Measurements from ENCODE around the gene IFRD1. TPM values are rescaled to one million over a fixed set of nuclear protein-coding genes. Genes with fewer than 3 reads are reported as not detected.

Gene IFRD1
- total RNA-seq, 2 experiments from 2014 or later = 198 to 205 TPM

DNA sequence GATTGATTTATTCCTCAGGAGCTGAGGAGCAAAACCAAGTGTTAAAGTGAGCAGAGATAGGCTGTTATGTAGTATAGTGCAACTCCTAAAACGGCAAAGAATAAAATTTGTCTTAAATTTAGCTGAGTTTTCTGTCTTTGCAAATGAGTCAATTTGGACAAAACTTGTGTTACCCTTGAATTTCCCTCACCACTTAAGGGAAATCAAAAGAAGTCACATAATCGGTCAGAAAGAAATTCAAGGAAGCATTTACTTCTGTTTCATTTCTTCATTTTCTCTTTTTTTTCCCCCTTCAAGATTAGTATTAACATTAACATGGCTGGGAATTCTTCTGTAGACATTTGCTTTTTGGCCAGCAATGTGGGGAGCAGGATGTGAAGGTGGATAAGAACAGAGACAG, 44.4 kb downstream of the IFRD1 start:
- no peaks in the 10 kb centered on the region for H3K27me3 ChIP-seq (ENCODE audit: control insufficient read depth in 1 of 2, insufficient read depth in 2 of 2, low read length in 2 of 2)
- no peaks in the 10 kb centered on the region for H3K4me1 ChIP-seq (ENCODE audit: insufficient read depth, low read length)
- intact Hi-C loops (cut with DNase I, micrococcal nuclease) = no loop called here

DNA sequence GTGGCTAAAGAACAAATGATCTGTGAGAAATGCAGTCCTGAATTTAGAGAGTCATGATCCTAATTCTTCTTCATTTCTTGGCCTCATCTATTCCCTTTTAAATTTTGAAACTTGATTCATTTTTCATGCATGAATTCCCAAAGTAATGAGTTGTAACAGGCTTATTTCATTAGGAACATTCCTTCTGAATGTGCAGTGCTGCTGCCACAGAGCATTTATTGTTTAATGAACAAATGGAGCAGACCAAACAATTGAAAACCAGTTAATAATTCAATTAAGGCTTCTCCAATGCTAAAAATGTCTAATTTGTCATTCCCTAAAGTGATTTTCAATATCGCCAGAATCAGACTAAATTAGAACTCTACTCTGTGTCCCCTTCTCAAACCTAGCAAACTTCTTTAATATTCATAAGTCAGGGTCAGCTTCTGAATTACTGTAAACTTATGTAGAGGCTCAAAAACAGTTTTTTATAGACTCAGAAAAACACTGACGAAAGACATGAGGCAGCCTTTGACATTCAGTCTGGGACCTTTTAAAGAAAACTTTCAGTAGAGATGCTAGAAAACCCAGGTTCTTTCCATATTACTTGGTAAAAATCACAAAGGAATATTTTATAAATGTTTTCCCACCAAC, 45.0 kb downstream of the IFRD1 start:
- Mint-ChIP-seq H3K4me1 (ENCODE audit: low read depth) (no peaks in the 10 kb centered on the region), H3K36me3 (ENCODE audit: low read depth) (no peaks in the 10 kb centered on the region), H3K27me3 (peaks cover 5% of the 10 kb centered on the region), H3K27ac (no peak overlapping the region), H3K4me3 (no peak overlapping the region), H3K9me3 (no peaks in the 10 kb centered on the region)
- no peaks in the 10 kb centered on the region for H3K4me1 ChIP-seq (ENCODE audit: insufficient read depth, low read length)
- H3K27ac ChIP-seq (ENCODE audit: low read depth in 1 of 2, low read length in 2 of 2) = no peak overlapping the region
- TF ChIP-seq, protein P1, sequence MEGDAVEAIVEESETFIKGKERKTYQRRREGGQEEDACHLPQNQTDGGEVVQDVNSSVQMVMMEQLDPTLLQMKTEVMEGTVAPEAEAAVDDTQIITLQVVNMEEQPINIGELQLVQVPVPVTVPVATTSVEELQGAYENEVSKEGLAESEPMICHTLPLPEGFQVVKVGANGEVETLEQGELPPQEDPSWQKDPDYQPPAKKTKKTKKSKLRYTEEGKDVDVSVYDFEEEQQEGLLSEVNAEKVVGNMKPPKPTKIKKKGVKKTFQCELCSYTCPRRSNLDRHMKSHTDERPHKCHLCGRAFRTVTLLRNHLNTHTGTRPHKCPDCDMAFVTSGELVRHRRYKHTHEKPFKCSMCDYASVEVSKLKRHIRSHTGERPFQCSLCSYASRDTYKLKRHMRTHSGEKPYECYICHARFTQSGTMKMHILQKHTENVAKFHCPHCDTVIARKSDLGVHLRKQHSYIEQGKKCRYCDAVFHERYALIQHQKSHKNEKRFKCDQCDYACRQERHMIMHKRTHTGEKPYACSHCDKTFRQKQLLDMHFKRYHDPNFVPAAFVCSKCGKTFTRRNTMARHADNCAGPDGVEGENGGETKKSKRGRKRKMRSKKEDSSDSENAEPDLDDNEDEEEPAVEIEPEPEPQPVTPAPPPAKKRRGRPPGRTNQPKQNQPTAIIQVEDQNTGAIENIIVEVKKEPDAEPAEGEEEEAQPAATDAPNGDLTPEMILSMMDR (IDR thresholded peaks at IDR 0.05) = no peak
- POLR2A ChIA-PET = no interaction called here
- no peak overlapping the region for H3K4me3 ChIP-seq (ENCODE audit: low read length)
- no peaks in the 10 kb centered on the region for H3K36me3 ChIP-seq (ENCODE audit: insufficient read depth, low read length)
- CTCF ChIA-PET = no interaction called here
- H3K27me3 ChIP-seq (ENCODE audit: control insufficient read depth in 1 of 2, insufficient read depth in 2 of 2, low read length in 2 of 2) = no peaks in the 10 kb centered on the region
- H3K9me3 ChIP-seq (ENCODE audit: control insufficient read depth in 1 of 2, insufficient read depth in 1 of 2, low read length in 2 of 2) = no peaks in the 10 kb centered on the region
- ATAC-seq (ENCODE audit: poor library complexity) = no peak
- no peak for DNase-seq
- intact Hi-C loops (cut with DNase I, micrococcal nuclease) = no loop called here

More for the DNA sequence above, 44.4 kb downstream of the IFRD1 start:
- no peaks in the 10 kb centered on the region for H3K36me3 Mint-ChIP-seq (ENCODE audit: low read depth)
- H3K27me3 Mint-ChIP-seq = peaks cover 5% of the 10 kb centered on the region
- H3K27ac Mint-ChIP-seq = no peak overlapping the region
- TF ChIP-seq, protein P1 (IDR thresholded peaks at IDR 0.05) = no peak
- no peak overlapping the region for H3K4me3 ChIP-seq (ENCODE audit: low read length)
- POLR2A ChIA-PET = no interaction called here
- DNase-seq = no peak
- H3K36me3 ChIP-seq (ENCODE audit: insufficient read depth, low read length) = no peaks in the 10 kb centered on the region
- CTCF ChIA-PET = no interaction called here
- H3K9me3 Mint-ChIP-seq = no peaks in the 10 kb centered on the region
- no peak overlapping the region for H3K27ac ChIP-seq (ENCODE audit: low read depth in 1 of 2, low read length in 2 of 2)
- no peak for ATAC-seq (ENCODE audit: poor library complexity)
- no peak overlapping the region for H3K4me3 Mint-ChIP-seq
- no peaks in the 10 kb centered on the region for H3K4me1 Mint-ChIP-seq (ENCODE audit: low read depth)
- H3K9me3 ChIP-seq (ENCODE audit: control insufficient read depth in 1 of 2, insufficient read depth in 1 of 2, low read length in 2 of 2) = no peaks in the 10 kb centered on the region

DNA sequence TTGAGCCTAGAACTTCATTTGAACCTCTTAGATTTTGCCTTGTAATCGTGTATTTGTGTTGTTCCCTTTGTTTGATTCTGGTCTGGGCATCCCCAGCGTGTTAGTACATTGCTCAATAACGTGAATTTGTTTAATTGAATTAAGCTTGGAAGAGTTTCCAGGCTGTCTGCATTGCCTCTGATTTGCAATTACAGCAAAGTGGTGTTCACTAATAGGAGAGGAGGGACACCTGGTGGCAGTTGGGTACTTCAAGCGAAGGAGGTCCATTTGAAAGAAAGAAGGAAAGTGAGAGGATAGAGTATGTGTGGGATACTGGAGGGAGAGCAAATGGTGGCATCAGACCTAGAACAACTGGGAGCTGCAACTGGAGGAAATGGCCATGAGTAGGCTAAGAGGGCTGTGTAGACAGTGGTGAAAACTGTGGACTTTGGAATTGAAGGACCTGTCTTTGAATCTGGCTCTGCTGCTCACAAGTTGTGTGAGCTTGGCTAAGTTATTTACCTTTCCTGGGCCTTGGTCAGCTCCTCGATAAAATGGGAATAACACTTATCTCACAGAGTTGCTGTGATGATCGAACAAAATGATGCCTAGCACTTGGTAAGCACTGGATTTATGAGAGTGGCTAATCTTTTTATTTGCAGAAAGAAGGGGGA, 45.7 kb downstream of the IFRD1 start:
- Histone ChIP-seq H3K27ac (ENCODE audit: low read depth in 1 of 2, low read length in 2 of 2) (no peak overlapping the region), H3K4me1 (ENCODE audit: insufficient read depth, low read length) (no peaks in the 10 kb centered on the region), H3K27me3 (ENCODE audit: control insufficient read depth in 1 of 2, insufficient read depth in 2 of 2, low read length in 2 of 2) (no peaks in the 10 kb centered on the region), H3K9me3 (ENCODE audit: control insufficient read depth in 1 of 2, insufficient read depth in 1 of 2, low read length in 2 of 2) (no peaks in the 10 kb centered on the region), H3K4me3 (ENCODE audit: low read length) (no peak overlapping the region), H3K36me3 (ENCODE audit: insufficient read depth, low read length) (no peaks in the 10 kb centered on the region)
- no peak overlapping the region for H3K4me3 Mint-ChIP-seq
- ATAC-seq (ENCODE audit: poor library complexity) = no peak
- peaks cover 5% of the 10 kb centered on the region for H3K27me3 Mint-ChIP-seq
- no peaks in the 10 kb centered on the region for H3K9me3 Mint-ChIP-seq
- no peak overlapping the region for H3K27ac Mint-ChIP-seq
- no peaks in the 10 kb centered on the region for H3K4me1 Mint-ChIP-seq (ENCODE audit: low read depth)
- no peaks in the 10 kb centered on the region for H3K36me3 Mint-ChIP-seq (ENCODE audit: low read depth)
- TF ChIP-seq, protein P1 (IDR thresholded peaks at IDR 0.05) = peak; percentile 60
- ChIA-PET CTCF (no interaction called here), POLR2A (no interaction called here)
- DNase-seq = peak in 11 of 14 experiments; percentile 9 to 60 (median 29)
- intact Hi-C loops (cut with DNase I, micrococcal nuclease) = loop anchor here (1.0 to 2.0 kb wide), 2 partner anchors 753 to 755 kb away; no protein-coding TSS in a partner anchor
